Measurements from ENCODE around the gene SEC16A. TPM values are rescaled to one million over a fixed set of nuclear protein-coding genes. Genes with fewer than 3 reads are reported as not detected.

Gene SEC16A
- total and polyA plus RNA-seq, 2 donors (not counting 3 experiments of a cell fraction or from before 2014, with no cell fraction given): 34.5 to 80.6 TPM

DNA sequence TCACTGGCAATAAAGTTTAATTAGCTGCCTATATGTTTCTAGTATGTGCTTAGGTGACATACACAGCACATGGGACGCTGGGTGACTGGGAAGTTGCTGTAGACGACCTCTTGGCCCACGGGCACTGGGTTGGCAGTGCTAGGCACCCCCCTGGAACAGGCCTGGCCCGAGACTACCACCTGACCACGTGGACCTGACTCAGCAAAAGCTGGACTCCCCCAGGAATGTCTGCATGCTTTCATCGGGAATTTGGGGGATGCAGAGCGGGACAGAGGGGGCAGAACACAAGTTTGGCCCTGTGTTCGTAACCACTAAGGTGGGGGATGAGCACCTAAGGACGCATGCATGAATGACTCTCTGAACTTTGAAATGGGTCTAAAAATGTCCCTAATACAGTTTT lies 26.6 kb downstream of the SEC16A start:
- no peaks in the 10 kb centered on the region for H3K9me3 ChIP-seq (replicated peaks; ENCODE audit: control insufficient read depth, insufficient read depth, low read length)
- DNase-seq (ENCODE audit: low read depth, low spot score) (no peak), FAIRE-seq (no peak)
- ChIA-PET CTCF (no interaction called here), POLR2A (no interaction called here)
- no peaks in the 10 kb centered on the region for H3K27me3 ChIP-seq (ENCODE audit: control insufficient read depth in 2 of 2, insufficient read depth in 2 of 2, low read length in 2 of 2)
- no peaks in the 10 kb centered on the region for H3K9me1 ChIP-seq (replicated peaks; ENCODE audit: control insufficient read depth, extremely low read depth, insufficient read depth, low read length)
- intact Hi-C loops (cut with micrococcal nuclease) (no loop called here), dilution Hi-C loops (cut with MboI; ENCODE audit: extremely low pct_ligation_motif_present, low sequenced_read_pairs) (no loop called here)
- no peaks in the 10 kb centered on the region for H3K4me1 ChIP-seq (ENCODE audit: control insufficient read depth, extremely low read depth, insufficient read depth, low read length)
- H3K79me2 ChIP-seq (ENCODE audit: control insufficient read depth, insufficient read depth, low read length): no peaks in the 10 kb centered on the region
- no TSS peak for BruUV-seq (replicated peaks)
- H2AFZ ChIP-seq (ENCODE audit: low read depth, low read length): no peak overlapping the region
- no peaks in the 10 kb centered on the region for H4K20me1 ChIP-seq (replicated peaks; ENCODE audit: control insufficient read depth, extremely low read depth, insufficient read depth, low read length)
- TF ChIP-seq MYC (IDR thresholded peaks at IDR 0.05; ENCODE audit: low read depth, low read length) (no peak), POLR2AphosphoS5 (IDR thresholded peaks at IDR 0.05; ENCODE audit: insufficient read depth, low read depth, low read length) (no peak), JUN (IDR thresholded peaks at IDR 0.05; ENCODE audit: borderline replicate concordance, insufficient read depth, insufficient read length, low read depth) (no peak), FOS (IDR thresholded peaks at IDR 0.05; ENCODE audit: borderline replicate concordance, insufficient read depth, low read length) (no peak), POLR2A (IDR thresholded peaks at IDR 0.05; ENCODE audit: low read depth, low read length) (no peak), EZH2 (IDR thresholded peaks at IDR 0.05; ENCODE audit: borderline replicate concordance, low read depth, low read length, severe bottlenecking) (no peak), GATA2 (IDR thresholded peaks at IDR 0.05; ENCODE audit: insufficient read depth, insufficient read length, low read depth, low read length) (no peak)
- TF ChIP-seq, protein P1, sequence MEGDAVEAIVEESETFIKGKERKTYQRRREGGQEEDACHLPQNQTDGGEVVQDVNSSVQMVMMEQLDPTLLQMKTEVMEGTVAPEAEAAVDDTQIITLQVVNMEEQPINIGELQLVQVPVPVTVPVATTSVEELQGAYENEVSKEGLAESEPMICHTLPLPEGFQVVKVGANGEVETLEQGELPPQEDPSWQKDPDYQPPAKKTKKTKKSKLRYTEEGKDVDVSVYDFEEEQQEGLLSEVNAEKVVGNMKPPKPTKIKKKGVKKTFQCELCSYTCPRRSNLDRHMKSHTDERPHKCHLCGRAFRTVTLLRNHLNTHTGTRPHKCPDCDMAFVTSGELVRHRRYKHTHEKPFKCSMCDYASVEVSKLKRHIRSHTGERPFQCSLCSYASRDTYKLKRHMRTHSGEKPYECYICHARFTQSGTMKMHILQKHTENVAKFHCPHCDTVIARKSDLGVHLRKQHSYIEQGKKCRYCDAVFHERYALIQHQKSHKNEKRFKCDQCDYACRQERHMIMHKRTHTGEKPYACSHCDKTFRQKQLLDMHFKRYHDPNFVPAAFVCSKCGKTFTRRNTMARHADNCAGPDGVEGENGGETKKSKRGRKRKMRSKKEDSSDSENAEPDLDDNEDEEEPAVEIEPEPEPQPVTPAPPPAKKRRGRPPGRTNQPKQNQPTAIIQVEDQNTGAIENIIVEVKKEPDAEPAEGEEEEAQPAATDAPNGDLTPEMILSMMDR (IDR thresholded peaks at IDR 0.05; ENCODE audit: extremely low read depth in 1 of 2, insufficient read depth in 1 of 2, low read depth in 1 of 2, low read length in 2 of 2): no peak
- TF ChIP-seq, protein P2, sequence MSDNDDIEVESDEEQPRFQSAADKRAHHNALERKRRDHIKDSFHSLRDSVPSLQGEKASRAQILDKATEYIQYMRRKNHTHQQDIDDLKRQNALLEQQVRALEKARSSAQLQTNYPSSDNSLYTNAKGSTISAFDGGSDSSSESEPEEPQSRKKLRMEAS (IDR thresholded peaks at IDR 0.05; ENCODE audit: insufficient read depth, insufficient read length): no peak
- H3K4me3 ChIP-seq (replicated peaks in 1 of 3; ENCODE audit: insufficient read depth in 1 of 3, low read depth in 1 of 3, low read length in 3 of 3): no peak overlapping the region
- H3K27ac ChIP-seq (ENCODE audit: insufficient read depth, low read depth, low read length): no peak overlapping the region
- peaks cover 24 to 60% of the 10 kb centered on the region in 2 experiments for H3K36me3 ChIP-seq (ENCODE audit: control insufficient read depth in 2 of 2, extremely low read depth in 1 of 2, insufficient read depth in 2 of 2, low read length in 2 of 2)
- H3K4me2 ChIP-seq (ENCODE audit: insufficient read depth, low read length): no peak overlapping the region
- H3K9ac ChIP-seq (replicated peaks; ENCODE audit: extremely low read depth, insufficient read depth, low read length): no peak overlapping the region

Data from endothelial cell of umbilical vein (primary cell).